ENCODE data around the gene AQP1.

AQP1 gene

DNA sequence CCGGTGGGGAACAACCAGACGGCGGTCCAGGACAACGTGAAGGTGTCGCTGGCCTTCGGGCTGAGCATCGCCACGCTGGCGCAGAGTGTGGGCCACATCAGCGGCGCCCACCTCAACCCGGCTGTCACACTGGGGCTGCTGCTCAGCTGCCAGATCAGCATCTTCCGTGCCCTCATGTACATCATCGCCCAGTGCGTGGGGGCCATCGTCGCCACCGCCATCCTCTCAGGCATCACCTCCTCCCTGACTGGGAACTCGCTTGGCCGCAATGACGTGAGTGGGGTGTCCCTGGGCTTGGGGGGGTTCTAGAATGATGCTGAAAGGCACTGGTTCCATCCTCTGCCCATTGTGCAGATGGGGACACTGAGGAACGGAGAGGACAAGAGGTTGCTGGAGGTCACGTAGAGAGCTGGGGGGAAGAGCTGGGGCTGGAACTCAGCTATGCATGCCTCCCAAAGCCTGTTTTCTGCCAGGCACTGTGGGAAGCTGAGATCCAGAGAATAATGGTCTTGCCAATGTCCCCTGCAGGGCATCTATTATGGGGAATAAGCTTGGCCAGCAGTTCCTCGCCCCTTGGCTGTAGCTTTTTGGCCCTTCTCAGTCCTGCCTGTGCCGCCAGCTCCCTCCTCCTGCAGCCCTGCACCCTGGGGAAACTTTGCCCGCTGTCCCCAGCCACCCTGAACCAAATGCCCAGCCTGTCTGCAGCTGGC, 523 bp downstream of the AQP1 start:
- no peak for DNase-seq
- no peaks in the 10 kb centered on the region for H3K36me3 ChIP-seq
- TF ChIP-seq CTCF (IDR thresholded peaks at IDR 0.05; ENCODE audit: low read depth, low read length), result no peak
- no peaks in the 10 kb centered on the region for H3K27me3 ChIP-seq (ENCODE audit: insufficient read depth, low read depth, severe bottlenecking)
- no peaks in the 10 kb centered on the region for H3K9me3 ChIP-seq (ENCODE audit: severe bottlenecking)
- H3K27ac ChIP-seq, result peak overlapping the region; percentile 62
- H3K4me3 ChIP-seq (ENCODE audit: low read depth, low read length), result no peak overlapping the region

- Histone ChIP-seq H3K9me3 (ENCODE audit: severe bottlenecking) (no peaks in the 10 kb centered on the region), H3K27ac (peak overlapping the region; percentile 53; the same call in 1 of the 2 replicates), H3K4me3 (ENCODE audit: low read depth, low read length) (no peak overlapping the region), H3K36me3 (no peaks in the 10 kb centered on the region), H3K27me3 (ENCODE audit: insufficient read depth, low read depth, severe bottlenecking) (no peaks in the 10 kb centered on the region)
- DNase-seq, result no peak
- no peak for TF ChIP-seq CTCF (IDR thresholded peaks at IDR 0.05; ENCODE audit: low read depth, low read length)
These were observed 1.0 kb downstream of the AQP1 start for GRCh38 chr7:30912731-30912985.

DNA sequence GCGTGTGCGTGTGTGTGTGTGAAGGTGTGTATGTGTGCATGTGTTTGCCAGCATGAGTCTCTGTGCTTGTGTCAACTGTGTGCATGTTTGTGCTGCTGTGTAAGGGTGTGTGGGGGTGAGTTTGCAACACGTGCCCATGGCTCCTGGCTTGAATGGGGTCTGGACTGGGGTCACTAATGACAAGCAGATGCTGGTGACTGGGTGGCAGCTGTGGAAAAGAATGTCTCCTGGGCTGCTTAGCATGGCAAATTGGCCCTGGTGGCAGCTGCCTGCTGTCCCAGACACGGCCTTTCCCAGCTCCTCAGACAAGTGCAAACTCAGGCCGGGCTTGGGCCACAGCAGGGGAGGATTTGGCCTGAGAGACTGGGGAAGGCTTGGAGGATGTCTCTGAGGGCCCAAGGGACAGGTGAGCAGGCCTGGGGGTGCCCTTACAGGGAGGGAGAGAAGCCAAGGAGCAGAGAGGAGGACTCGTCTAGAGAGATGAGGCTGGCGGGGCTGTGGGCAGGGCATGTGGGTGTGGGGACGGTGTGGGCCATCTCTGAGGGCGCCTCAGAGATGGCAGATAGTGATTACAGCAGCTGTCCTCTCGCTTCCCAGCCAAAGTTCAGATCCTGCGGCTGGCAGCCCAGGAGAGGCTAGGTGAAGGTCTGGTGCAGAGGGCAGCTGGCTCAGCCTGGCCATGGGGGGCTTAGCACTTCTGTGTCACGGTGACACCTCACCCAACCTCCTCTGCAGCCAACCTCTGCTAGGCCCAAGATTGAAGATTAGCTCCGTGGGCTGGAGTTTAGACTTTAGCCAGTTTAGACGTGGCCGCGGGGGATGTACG, 1.5 kb downstream of the AQP1 start:
- Histone ChIP-seq H3K4me3 (ENCODE audit: low read depth, low read length) (no peak overlapping the region), H3K27me3 (ENCODE audit: insufficient read depth, low read depth, severe bottlenecking) (no peaks in the 10 kb centered on the region), H3K27ac (peak overlapping the region; percentile 53), H3K36me3 (no peaks in the 10 kb centered on the region), H3K9me3 (ENCODE audit: severe bottlenecking) (no peaks in the 10 kb centered on the region)
- no peak for TF ChIP-seq CTCF (IDR thresholded peaks at IDR 0.05; ENCODE audit: low read depth, low read length)
- DNase-seq, result peak; percentile 38

DNA sequence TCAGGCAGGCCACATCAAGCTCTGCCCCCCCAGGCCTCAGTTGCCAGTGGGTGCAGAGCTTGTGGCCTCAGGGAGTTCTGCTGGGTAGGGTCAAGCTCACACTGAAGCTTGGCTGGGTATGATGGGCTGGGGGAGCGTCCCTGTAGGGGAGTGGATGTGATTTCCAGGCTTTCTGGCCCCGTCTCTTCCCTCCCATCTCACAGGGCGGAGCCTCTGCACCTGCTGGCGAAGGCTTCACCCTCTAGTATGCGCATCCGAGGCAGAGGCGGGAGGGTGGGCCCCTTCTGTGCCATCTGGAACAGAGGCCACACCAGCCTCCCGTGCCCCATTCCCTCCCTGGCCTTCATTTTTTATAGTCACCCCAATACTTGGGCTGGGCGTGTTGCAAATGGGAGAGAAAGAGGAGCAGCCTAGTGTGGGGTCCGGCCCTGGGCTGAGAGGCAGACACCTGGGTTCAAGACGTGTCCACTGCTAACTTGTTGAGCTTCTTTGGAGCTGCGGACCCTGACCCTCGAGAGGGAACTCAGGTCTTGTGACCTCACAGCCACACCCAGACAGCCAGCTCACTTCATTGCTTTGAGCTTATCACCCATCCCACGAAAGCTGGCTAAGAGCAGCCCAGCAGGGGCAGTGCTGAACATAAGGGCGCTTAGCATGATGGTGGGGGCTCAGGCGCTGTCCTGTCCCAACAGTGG, 2.3 kb downstream of the AQP1 start:
- H3K4me3 ChIP-seq (ENCODE audit: low read depth, low read length), result no peak overlapping the region
- H3K36me3 ChIP-seq, result no peaks in the 10 kb centered on the region
- TF ChIP-seq CTCF (IDR thresholded peaks at IDR 0.05; ENCODE audit: low read depth, low read length), result no peak
- no peak overlapping the region; the same call in 1 of the 2 replicates for H3K27ac ChIP-seq
- DNase-seq, result no peak
- no peaks in the 10 kb centered on the region for H3K9me3 ChIP-seq (ENCODE audit: severe bottlenecking)
- no peaks in the 10 kb centered on the region for H3K27me3 ChIP-seq (ENCODE audit: insufficient read depth, low read depth, severe bottlenecking)

DNA sequence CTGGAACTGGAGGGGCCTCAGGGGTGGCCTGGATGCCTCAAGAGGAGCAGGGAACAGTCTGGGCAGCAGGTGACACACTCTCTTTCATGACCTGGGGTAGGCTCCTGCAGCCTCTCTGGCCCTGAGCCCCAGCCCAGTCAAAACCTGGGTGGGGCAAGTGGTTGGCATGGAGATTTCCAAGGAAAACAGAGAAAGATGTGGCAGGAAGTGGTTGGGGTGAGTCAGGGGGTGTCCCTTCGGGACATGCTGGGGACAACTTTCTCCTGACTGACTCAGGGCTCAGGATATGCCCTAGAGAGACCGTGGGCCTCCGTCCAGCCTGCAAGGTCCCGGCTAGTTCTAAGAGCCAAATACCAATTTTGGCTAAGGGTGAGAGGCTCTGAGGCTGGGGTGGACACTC, 2.9 kb downstream of the AQP1 start:
- H3K27me3 ChIP-seq (ENCODE audit: insufficient read depth, low read depth, severe bottlenecking), result no peaks in the 10 kb centered on the region
- no peak overlapping the region for H3K27ac ChIP-seq
- H3K4me3 ChIP-seq (ENCODE audit: low read depth, low read length), result no peak overlapping the region
- H3K9me3 ChIP-seq (ENCODE audit: severe bottlenecking), result no peaks in the 10 kb centered on the region
- H3K36me3 ChIP-seq, result no peaks in the 10 kb centered on the region
- DNase-seq, result no peak
- no peak for TF ChIP-seq CTCF (IDR thresholded peaks at IDR 0.05; ENCODE audit: low read depth, low read length)
